Measurements from ENCODE around the gene ELOVL5. TPM values are rescaled to one million over a fixed set of nuclear protein-coding genes. Genes with fewer than 3 reads are reported as not detected.

Gene ELOVL5
- polyA plus RNA-seq, 1 donor from 2014 or later = 31.2 TPM

DNA sequence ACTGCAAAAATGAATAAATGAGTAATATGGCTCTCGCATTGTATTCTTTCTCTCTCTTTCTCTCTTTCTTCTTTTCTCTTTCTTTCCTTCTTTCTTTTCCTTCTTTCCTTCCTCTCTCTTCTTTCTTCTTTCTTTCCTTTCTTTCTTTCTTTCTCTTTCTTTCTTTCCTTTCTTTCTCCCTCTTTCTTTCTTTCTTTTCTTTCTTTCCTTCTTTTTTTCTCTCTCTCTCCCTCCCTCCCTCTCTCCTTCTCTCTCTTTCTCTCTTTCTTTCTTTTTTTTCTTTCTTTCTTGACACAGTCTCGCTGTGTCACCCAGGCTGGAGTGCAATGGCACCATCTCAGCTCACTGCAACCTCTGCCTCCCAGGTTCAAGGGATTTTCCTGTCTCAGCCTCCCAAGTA lies 20.3 kb upstream of the ELOVL5 start:
- Histone ChIP-seq H3K9ac (ENCODE audit: low read length) (no peak overlapping the region), H3K9me2 (ENCODE audit: insufficient read depth, low read length) (no peaks in the 10 kb centered on the region), H3K79me2 (replicated peaks; ENCODE audit: insufficient read depth, low read length) (no peaks in the 10 kb centered on the region), H3K36me3 (ENCODE audit: insufficient read depth, low read length) (no peaks in the 10 kb centered on the region), H3K9me3 (ENCODE audit: low read length) (no peaks in the 10 kb centered on the region), H3K4me2 (ENCODE audit: low read length) (no peak overlapping the region), H2AFZ (ENCODE audit: low read depth, low read length) (no peak overlapping the region), H3K4me3 (ENCODE audit: low read length) (no peak overlapping the region), H4K20me1 (ENCODE audit: insufficient read depth) (no peaks in the 10 kb centered on the region), H3K27ac (ENCODE audit: low read length) (no peak overlapping the region), H3K27me3 (ENCODE audit: insufficient read depth, low read depth, low read length) (no peaks in the 10 kb centered on the region), H3F3A (ENCODE audit: insufficient read depth, low read length, poor library complexity, severe bottlenecking) (no peaks in the 10 kb centered on the region)
- TF ChIP-seq EZH2 (IDR thresholded peaks at IDR 0.05; ENCODE audit: borderline replicate concordance, insufficient read depth, low read length, poor library complexity, severe bottlenecking) (no peak), MXI1 (conservative IDR thresholded peaks at IDR 0.05; ENCODE audit: poor library complexity, severe bottlenecking) (no peak), RAD21 (conservative IDR thresholded peaks at IDR 0.05) (no peak), EP300 (conservative IDR thresholded peaks at IDR 0.05; ENCODE audit: poor library complexity, severe bottlenecking) (no peak), TAF1 (IDR thresholded peaks at IDR 0.05; ENCODE audit: low read depth) (no peak), SMC3 (conservative IDR thresholded peaks at IDR 0.05; ENCODE audit: poor library complexity) (no peak), POLR2AphosphoS5 (IDR thresholded peaks at IDR 0.05) (no peak), CTCF (IDR thresholded peaks at IDR 0.05; ENCODE audit: poor library complexity, severe bottlenecking) (no peak)
- TF ChIP-seq, protein P1, sequence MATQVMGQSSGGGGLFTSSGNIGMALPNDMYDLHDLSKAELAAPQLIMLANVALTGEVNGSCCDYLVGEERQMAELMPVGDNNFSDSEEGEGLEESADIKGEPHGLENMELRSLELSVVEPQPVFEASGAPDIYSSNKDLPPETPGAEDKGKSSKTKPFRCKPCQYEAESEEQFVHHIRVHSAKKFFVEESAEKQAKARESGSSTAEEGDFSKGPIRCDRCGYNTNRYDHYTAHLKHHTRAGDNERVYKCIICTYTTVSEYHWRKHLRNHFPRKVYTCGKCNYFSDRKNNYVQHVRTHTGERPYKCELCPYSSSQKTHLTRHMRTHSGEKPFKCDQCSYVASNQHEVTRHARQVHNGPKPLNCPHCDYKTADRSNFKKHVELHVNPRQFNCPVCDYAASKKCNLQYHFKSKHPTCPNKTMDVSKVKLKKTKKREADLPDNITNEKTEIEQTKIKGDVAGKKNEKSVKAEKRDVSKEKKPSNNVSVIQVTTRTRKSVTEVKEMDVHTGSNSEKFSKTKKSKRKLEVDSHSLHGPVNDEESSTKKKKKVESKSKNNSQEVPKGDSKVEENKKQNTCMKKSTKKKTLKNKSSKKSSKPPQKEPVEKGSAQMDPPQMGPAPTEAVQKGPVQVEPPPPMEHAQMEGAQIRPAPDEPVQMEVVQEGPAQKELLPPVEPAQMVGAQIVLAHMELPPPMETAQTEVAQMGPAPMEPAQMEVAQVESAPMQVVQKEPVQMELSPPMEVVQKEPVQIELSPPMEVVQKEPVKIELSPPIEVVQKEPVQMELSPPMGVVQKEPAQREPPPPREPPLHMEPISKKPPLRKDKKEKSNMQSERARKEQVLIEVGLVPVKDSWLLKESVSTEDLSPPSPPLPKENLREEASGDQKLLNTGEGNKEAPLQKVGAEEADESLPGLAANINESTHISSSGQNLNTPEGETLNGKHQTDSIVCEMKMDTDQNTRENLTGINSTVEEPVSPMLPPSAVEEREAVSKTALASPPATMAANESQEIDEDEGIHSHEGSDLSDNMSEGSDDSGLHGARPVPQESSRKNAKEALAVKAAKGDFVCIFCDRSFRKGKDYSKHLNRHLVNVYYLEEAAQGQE (IDR thresholded peaks at IDR 0.05; ENCODE audit: borderline replicate concordance) = no peak

DNA sequence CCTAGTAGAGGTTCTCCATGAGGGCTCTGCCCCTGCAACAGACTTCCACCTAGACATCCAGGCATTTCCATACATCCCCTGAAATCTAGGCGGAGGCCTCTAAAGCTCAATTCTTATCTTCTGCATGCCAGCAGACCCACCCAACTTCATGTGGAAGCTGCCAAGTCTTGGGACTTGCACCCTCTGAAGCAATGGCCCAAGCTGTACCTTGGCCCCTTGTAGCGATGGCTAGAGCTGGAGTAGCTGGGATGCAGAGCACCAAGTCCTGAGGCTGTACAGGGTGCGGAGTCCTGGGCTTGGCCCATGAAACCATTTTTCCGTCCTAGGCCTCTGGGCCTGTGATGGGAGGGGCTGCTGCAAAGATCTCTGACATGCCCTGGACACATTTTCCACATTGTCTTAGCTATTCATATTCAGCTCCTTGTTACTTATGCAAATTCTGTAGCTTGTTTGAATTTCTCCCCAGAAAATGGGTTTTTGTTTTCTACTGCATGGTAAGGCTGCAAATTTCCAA lies 17.4 kb upstream of the ELOVL5 start:
- Histone ChIP-seq H3K9me2 (ENCODE audit: insufficient read depth, low read length) (no peaks in the 10 kb centered on the region), H3K79me2 (replicated peaks; ENCODE audit: insufficient read depth, low read length) (no peaks in the 10 kb centered on the region), H3K9me3 (ENCODE audit: low read length) (no peaks in the 10 kb centered on the region), H3K9ac (ENCODE audit: low read length) (no peak overlapping the region), H3K36me3 (ENCODE audit: insufficient read depth, low read length) (no peaks in the 10 kb centered on the region), H2AFZ (ENCODE audit: low read depth, low read length) (no peak overlapping the region), H3K4me2 (ENCODE audit: low read length) (no peak overlapping the region), H3K27me3 (ENCODE audit: insufficient read depth, low read depth, low read length) (no peaks in the 10 kb centered on the region), H3K27ac (ENCODE audit: low read length) (no peak overlapping the region), H3F3A (ENCODE audit: insufficient read depth, low read length, poor library complexity, severe bottlenecking) (no peaks in the 10 kb centered on the region), H4K20me1 (ENCODE audit: insufficient read depth) (no peaks in the 10 kb centered on the region), H3K4me3 (ENCODE audit: low read length) (no peak overlapping the region)
- no peak for TF ChIP-seq EZH2 (IDR thresholded peaks at IDR 0.05; ENCODE audit: borderline replicate concordance, insufficient read depth, low read length, poor library complexity, severe bottlenecking)
- TF ChIP-seq CTCF (IDR thresholded peaks at IDR 0.05; ENCODE audit: poor library complexity, severe bottlenecking) = no peak
- no peak for TF ChIP-seq MXI1 (conservative IDR thresholded peaks at IDR 0.05; ENCODE audit: poor library complexity, severe bottlenecking)
- TF ChIP-seq POLR2AphosphoS5 (IDR thresholded peaks at IDR 0.05) = no peak
- no peak for TF ChIP-seq EP300 (conservative IDR thresholded peaks at IDR 0.05; ENCODE audit: poor library complexity, severe bottlenecking)
- no peak for TF ChIP-seq TAF1 (IDR thresholded peaks at IDR 0.05; ENCODE audit: low read depth)

Measured in neural cell (in vitro differentiated cells).